HepG2 (cell line): ENCODE measurements around the gene GRB2. TPM values are rescaled to one million over a fixed set of nuclear protein-coding genes. Genes with fewer than 3 reads are reported as not detected.

ENCODE experiments used
- ASH2L ChIP-seq: fragments of 300-600, 200-600 bp; sonication (generic); IDR thresholded peaks from 2 replicates; pipeline ENCODE4 v1.7.0; 2017; ENCODE audit warnings: low read depth, mild to moderate bottlenecking, moderate library complexity, mixed read lengths, low read length; ENCODE audit not compliant: insufficient read length
- ERF ChIP-seq: IDR thresholded peaks from 2 replicates; pipeline ENCODE4 v1.6.1; 2018; ENCODE audit warnings: missing biosample characterization, missing genetic modification reagents
- RFX5 ChIP-seq: IDR thresholded peaks from 2 replicates; pipeline ENCODE4 v1.6.1; 2011; ENCODE audit warnings: low read depth, low read length, improper control_type of control experiment
- RFXAP ChIP-seq: sonication (generic); formaldehyde crosslinking; IDR thresholded peaks from 2 replicates; pipeline ENCODE4 v1.4.0; 2020; ENCODE audit warnings: missing genetic modification reagents, borderline replicate concordance
- SAP130 ChIP-seq: IDR thresholded peaks from 2 replicates; pipeline ENCODE4 v1.6.1; 2016; ENCODE audit warnings: low read depth
- SKI ChIP-seq: fragments of 450-650 bp; IDR thresholded peaks from one replicate; pipeline ENCODE4 v1.6.1; 2018; ENCODE audit warnings: mild to moderate bottlenecking; ENCODE audit not compliant: partially characterized antibody
- SMARCE1 ChIP-seq: fragments of 450-650 bp; IDR thresholded peaks from 2 replicates; pipeline ENCODE4 v1.6.1; 2017; ENCODE audit warnings: borderline replicate concordance
- TEAD3 ChIP-seq: optimal IDR thresholded peaks from 2 replicates; pipeline ENCODE3; 2016; ENCODE audit warnings: borderline replicate concordance
- ZBTB20 ChIP-seq: sonication (generic); formaldehyde crosslinking; IDR thresholded peaks from 2 replicates; pipeline ENCODE4 v1.8.1; 2023; ENCODE audit warnings: missing genetic modification reagents, low read depth, mild to moderate bottlenecking, borderline replicate concordance
- ZBTB38 ChIP-seq: sonication (generic); formaldehyde crosslinking; IDR thresholded peaks from 2 replicates; pipeline ENCODE4 v1.5.1; 2020; ENCODE audit warnings: mild to moderate bottlenecking, missing genetic modification reagents
- ZC3H4 ChIP-seq: sonication (generic); formaldehyde crosslinking; IDR thresholded peaks from 2 replicates; pipeline ENCODE4 v1.4.0; 2020; ENCODE audit warnings: missing genetic modification reagents, borderline replicate concordance
- ZMAT5 ChIP-seq: sonication (generic); formaldehyde crosslinking; IDR thresholded peaks from 2 replicates; pipeline ENCODE4 v1.5.0; 2020; ENCODE audit warnings: mild to moderate bottlenecking, low read depth, missing genetic modification reagents, borderline replicate concordance
- ZNF326 ChIP-seq: sonication (generic); formaldehyde crosslinking; IDR thresholded peaks from 2 replicates; pipeline ENCODE4 v1.4.0; 2020; ENCODE audit warnings: missing genetic modification reagents, borderline replicate concordance
- ZNF644 ChIP-seq: IDR thresholded peaks from 2 replicates; pipeline ENCODE4 v1.6.1; 2016; ENCODE audit warnings: low read depth
- ZNF720 ChIP-seq: sonication (generic); formaldehyde crosslinking; IDR thresholded peaks from 2 replicates; pipeline ENCODE4 v1.4.0; 2020; ENCODE audit warnings: missing genetic modification reagents
- ZNF816 ChIP-seq: sonication (generic); formaldehyde crosslinking; IDR thresholded peaks from 2 replicates; pipeline ENCODE4 v1.8.0; 2022; ENCODE audit warnings: missing genetic modification reagents, mild to moderate bottlenecking, borderline replicate concordance
- polyA plus RNA-seq, 8 experiments: library from polyadenylated mRNA; depleted of rRNA in 3 of 8; stranded (reverse) in 7 of 8; unstranded in 1 of 8; fragments of >200 nt; fragmentation: Illumina TruSeq in 4 of 8; extraction: Trizol in 4 of 8; gene quantifications; 2 replicates each; pipeline versions ENCODE4 v1.2.1 to v1.2.3, GENCODE V29; 2011 to 2016; ENCODE audit warnings: low read depth in 4 of 8, missing spikeins in 1 of 8, mixed read lengths in 1 of 8; ENCODE audit not compliant: insufficient read depth in 1 of 8
- total RNA-seq, 5 experiments: library from RNA; depleted of rRNA; stranded (reverse); fragments of >200 nt; fragmentation: Illumina TruSeq; extraction: Trizol; gene quantifications; 2 replicates each; pipeline ENCODE4 v1.2.3, GENCODE V29; 2016; ENCODE audit warnings: low read depth in 1 of 5
- TF ChIP-seq, protein P1 (sequence below): sonication (generic); formaldehyde crosslinking; IDR thresholded peaks from 2 replicates; pipeline ENCODE4 v1.5.1; 2020; ENCODE audit warnings: mild to moderate bottlenecking, missing genetic modification reagents, borderline replicate concordance
- TF ChIP-seq, protein P2 (sequence below): sonication (generic); formaldehyde crosslinking; IDR thresholded peaks from 2 replicates; pipeline ENCODE4 v1.8.0; 2022; ENCODE audit warnings: mild to moderate bottlenecking, missing genetic modification reagents; ENCODE audit not compliant: insufficient replicate concordance

Gene GRB2
- total and polyA plus RNA-seq, 2 of the 13 experiments (the other 11 are each of a cell fraction or from before 2014, with no cell fraction given): 84.6 to 92.3 TPM

DNA sequence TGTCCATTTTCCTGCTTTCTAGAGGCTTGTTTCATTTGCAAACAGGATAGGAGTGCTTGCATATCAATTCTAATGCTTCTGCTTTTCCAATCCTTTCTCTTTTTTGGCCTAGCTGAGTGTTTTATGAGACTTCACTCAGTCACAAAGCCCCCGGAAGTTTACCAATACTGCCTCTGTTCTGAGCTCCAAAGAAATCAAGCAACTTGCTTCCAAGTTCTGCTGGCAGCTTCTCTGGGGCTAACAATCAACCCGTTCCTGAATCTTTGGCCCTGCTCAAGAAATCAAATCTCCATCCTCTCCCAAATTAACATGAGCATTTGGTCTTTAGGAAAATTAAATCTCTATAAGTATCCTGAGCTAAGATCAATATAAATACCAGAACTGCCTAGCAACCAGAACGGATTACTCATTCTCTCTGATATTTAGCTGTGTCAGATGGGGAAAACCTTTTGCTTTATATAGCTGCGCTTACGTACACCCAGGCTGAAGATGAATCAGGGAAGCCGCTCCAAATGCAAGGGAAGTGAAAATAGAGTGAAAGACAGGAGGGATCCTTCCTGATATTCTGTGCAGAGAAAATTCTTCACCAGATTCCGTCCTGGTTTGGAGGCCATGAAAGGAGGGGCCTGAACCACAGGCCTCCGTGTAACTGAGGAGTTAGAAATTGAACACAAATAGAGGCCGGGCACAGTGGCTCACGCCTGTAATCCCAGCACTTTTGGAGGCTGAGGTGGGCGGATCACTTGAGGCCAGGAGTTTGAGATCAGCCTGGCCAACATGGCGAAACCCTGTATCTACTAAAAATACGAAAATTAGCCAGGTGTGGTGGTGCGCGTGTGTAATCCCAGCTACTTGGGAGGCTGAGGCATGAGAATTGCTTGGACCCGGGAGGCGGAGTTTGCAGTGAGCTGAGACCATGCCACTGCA lies 23.3 kb upstream of the GRB2 start (continued):
- TF ChIP-seq, protein P1, sequence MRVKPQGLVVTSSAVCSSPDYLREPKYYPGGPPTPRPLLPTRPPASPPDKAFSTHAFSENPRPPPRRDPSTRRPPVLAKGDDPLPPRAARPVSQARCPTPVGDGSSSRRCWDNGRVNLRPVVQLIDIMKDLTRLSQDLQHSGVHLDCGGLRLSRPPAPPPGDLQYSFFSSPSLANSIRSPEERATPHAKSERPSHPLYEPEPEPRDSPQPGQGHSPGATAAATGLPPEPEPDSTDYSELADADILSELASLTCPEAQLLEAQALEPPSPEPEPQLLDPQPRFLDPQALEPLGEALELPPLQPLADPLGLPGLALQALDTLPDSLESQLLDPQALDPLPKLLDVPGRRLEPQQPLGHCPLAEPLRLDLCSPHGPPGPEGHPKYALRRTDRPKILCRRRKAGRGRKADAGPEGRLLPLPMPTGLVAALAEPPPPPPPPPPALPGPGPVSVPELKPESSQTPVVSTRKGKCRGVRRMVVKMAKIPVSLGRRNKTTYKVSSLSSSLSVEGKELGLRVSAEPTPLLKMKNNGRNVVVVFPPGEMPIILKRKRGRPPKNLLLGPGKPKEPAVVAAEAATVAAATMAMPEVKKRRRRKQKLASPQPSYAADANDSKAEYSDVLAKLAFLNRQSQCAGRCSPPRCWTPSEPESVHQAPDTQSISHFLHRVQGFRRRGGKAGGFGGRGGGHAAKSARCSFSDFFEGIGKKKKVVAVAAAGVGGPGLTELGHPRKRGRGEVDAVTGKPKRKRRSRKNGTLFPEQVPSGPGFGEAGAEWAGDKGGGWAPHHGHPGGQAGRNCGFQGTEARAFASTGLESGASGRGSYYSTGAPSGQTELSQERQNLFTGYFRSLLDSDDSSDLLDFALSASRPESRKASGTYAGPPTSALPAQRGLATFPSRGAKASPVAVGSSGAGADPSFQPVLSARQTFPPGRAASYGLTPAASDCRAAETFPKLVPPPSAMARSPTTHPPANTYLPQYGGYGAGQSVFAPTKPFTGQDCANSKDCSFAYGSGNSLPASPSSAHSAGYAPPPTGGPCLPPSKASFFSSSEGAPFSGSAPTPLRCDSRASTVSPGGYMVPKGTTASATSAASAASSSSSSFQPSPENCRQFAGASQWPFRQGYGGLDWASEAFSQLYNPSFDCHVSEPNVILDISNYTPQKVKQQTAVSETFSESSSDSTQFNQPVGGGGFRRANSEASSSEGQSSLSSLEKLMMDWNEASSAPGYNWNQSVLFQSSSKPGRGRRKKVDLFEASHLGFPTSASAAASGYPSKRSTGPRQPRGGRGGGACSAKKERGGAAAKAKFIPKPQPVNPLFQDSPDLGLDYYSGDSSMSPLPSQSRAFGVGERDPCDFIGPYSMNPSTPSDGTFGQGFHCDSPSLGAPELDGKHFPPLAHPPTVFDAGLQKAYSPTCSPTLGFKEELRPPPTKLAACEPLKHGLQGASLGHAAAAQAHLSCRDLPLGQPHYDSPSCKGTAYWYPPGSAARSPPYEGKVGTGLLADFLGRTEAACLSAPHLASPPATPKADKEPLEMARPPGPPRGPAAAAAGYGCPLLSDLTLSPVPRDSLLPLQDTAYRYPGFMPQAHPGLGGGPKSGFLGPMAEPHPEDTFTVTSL (CRISPR knock-in tag): no peak
- peak; percentile 26; the same call in 1 of the 2 replicates for TF ChIP-seq SAP130 (CRISPR knock-in tag)
- TF ChIP-seq, protein P2, sequence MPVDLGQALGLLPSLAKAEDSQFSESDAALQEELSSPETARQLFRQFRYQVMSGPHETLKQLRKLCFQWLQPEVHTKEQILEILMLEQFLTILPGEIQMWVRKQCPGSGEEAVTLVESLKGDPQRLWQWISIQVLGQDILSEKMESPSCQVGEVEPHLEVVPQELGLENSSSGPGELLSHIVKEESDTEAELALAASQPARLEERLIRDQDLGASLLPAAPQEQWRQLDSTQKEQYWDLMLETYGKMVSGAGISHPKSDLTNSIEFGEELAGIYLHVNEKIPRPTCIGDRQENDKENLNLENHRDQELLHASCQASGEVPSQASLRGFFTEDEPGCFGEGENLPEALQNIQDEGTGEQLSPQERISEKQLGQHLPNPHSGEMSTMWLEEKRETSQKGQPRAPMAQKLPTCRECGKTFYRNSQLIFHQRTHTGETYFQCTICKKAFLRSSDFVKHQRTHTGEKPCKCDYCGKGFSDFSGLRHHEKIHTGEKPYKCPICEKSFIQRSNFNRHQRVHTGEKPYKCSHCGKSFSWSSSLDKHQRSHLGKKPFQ (CRISPR knock-in tag): no peak
- TF ChIP-seq ZNF816: no peak
- peak; percentile 75 for TF ChIP-seq ZBTB38
- TF ChIP-seq TEAD3 (CRISPR knock-in tag): peak; percentile 18
- no peak for TF ChIP-seq ZNF720
- TF ChIP-seq ZBTB20 (CRISPR knock-in tag): no peak
- peak; percentile 86 for TF ChIP-seq RFX5
- no peak for TF ChIP-seq ZC3H4 (CRISPR knock-in tag)
- peak; percentile 28 for TF ChIP-seq ASH2L
- no peak for TF ChIP-seq SKI
- TF ChIP-seq ZNF326 (CRISPR knock-in tag): no peak
- no peak for TF ChIP-seq RFXAP
- no peak for TF ChIP-seq ERF (CRISPR knock-in tag)
- TF ChIP-seq SMARCE1: no peak
- no peak for TF ChIP-seq ZNF644 (CRISPR knock-in tag)
- TF ChIP-seq ZMAT5 (CRISPR knock-in tag): no peak
